KMS-11 (cell line): ENCODE measurements around the gene MRPS35.

Experiments used
- H2AFZ ChIP-seq: fragments of 200-600 bp; sonication (generic); 2 replicates; pipeline ENCODE4 v1.6.1; 2016; ENCODE audit warnings: antibody characterized with exemption, mixed run types, low read depth
- H3K27ac ChIP-seq: fragments of 200-600 bp; sonication (generic); 2 replicates; pipeline ENCODE4 v1.6.1; 2016; ENCODE audit warnings: mild to moderate bottlenecking, mixed run types
- H3K27me3 ChIP-seq: fragments of 200-600 bp; sonication (generic); 2 replicates; pipeline ENCODE4 v1.6.1; 2017; ENCODE audit warnings: mild to moderate bottlenecking, low read depth, mixed run types, moderate library complexity; ENCODE audit not compliant: insufficient read depth
- H3K36me3 ChIP-seq: fragments of 200-600 bp; sonication (generic); 2 replicates; pipeline ENCODE4 v1.6.1; 2017; ENCODE audit warnings: mild to moderate bottlenecking, mixed run types; ENCODE audit not compliant: insufficient read depth
- H3K4me1 ChIP-seq: fragments of 200-600 bp; sonication (generic); 2 replicates; pipeline ENCODE4 v1.6.1; 2016; ENCODE audit warnings: mild to moderate bottlenecking, low read depth, mixed run types; ENCODE audit not compliant: poor library complexity, severe bottlenecking
- H3K4me2 ChIP-seq: fragments of 200-600 bp; sonication (generic); 2 replicates; pipeline ENCODE4 v1.7.0; 2016; ENCODE audit warnings: mild to moderate bottlenecking, mixed run types
- H3K4me3 ChIP-seq: fragments of 200-600 bp; sonication (generic); IDR thresholded peaks from 2 replicates; pipeline ENCODE4 v1.6.1; 2017; ENCODE audit warnings: low read depth, low read length, mixed read lengths; ENCODE audit not compliant: insufficient read depth
- H3K79me2 ChIP-seq: fragments of 200-600 bp; sonication (generic); 2 replicates; pipeline ENCODE4 v1.6.1; 2016; ENCODE audit warnings: low read depth, mixed run types; ENCODE audit not compliant: insufficient read depth
- H3K9ac ChIP-seq: fragments of 200-600 bp; sonication (generic); 2 replicates; pipeline ENCODE4 v1.6.1; 2016; ENCODE audit warnings: mild to moderate bottlenecking, mixed run types
- H4K20me1 ChIP-seq: fragments of 200-600 bp; sonication (generic); 2 replicates; pipeline ENCODE4 v1.6.1; 2016; ENCODE audit warnings: mild to moderate bottlenecking, mixed run types; ENCODE audit not compliant: insufficient read depth
- CTCF ChIP-seq: fragments of 200-600 bp; sonication (generic); conservative IDR thresholded peaks from 2 replicates; pipeline ENCODE4 v1.6.1; 2017; ENCODE audit warnings: low read depth, mild to moderate bottlenecking, antibody characterized with exemption, low read length, moderate library complexity, mixed read lengths

MRPS35 gene

GRCh38 chr12:27672051-27672450 is 38.6 kb upstream of the MRPS35 start:
- Histone ChIP-seq H2AFZ (no peak overlapping the region), H3K79me2 (no peaks in the 10 kb centered on the region), H3K4me1 (peaks cover 23% of the 10 kb centered on the region), H3K4me3 (no peak overlapping the region), H3K27me3 (no peaks in the 10 kb centered on the region), H3K36me3 (no peaks in the 10 kb centered on the region), H3K27ac (no peak overlapping the region), H3K9ac (no peak overlapping the region), H4K20me1 (no peaks in the 10 kb centered on the region), H3K4me2 (no peak overlapping the region)
- no peak for TF ChIP-seq CTCF

DNA sequence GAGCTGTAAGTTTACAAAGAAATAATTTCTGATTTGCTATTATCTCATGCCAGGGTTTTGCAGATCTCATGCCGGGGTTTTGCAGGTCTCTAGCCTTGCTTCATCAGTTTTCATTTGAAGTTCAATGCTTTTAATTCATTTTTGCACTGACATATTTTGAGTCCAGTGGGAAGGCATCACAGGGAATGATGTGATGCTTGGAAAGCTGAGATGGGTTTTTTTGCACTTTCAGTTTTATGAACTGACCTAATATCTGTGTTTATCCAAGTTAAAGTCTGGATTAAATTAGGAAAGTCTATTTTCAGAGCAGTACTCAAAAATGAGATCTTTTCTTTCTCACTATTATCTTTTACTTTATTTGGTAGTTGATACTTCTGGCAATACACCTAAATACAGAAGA is 38.0 kb upstream of the MRPS35 start:
- no peaks in the 10 kb centered on the region for H3K79me2 ChIP-seq
- H3K9ac ChIP-seq = no peak overlapping the region
- H2AFZ ChIP-seq = no peak overlapping the region
- H3K27me3 ChIP-seq = no peaks in the 10 kb centered on the region
- no peaks in the 10 kb centered on the region for H4K20me1 ChIP-seq
- peaks cover 18% of the 10 kb centered on the region for H3K4me1 ChIP-seq
- H3K4me2 ChIP-seq = no peak overlapping the region
- no peaks in the 10 kb centered on the region for H3K36me3 ChIP-seq
- TF ChIP-seq CTCF = no peak
- H3K4me3 ChIP-seq = no peak overlapping the region
- H3K27ac ChIP-seq = no peak overlapping the region

DNA sequence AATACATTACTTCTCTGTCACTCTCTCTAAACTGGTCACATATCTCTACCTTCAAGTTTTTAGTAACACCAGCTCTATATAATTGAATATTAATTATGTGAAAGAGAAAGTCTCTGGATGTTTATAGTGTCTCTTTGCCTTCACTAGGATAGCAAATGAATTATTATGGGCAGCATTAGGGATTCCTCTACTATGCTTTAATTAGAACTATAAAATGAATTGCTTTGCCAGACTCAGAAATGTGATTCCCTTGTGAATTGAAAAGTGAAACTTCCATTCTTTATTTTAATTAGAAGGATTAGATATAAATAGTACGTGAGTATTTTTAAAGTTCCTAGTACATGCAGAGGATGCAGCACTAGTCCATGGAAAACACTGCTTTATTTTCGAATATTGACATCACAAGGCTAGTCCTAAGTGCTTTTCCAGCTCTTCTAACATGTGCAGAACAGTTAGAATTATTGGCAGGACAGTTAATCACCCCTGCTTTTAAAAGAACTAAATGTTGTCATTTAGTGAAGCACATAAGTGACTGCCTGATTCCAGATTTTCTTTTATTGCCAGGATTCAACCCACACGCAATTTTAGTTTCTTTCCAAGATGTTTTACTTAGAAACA is 37.4 kb upstream of the MRPS35 start:
- no peak overlapping the region for H3K4me3 ChIP-seq
- H3K79me2 ChIP-seq = no peaks in the 10 kb centered on the region
- H2AFZ ChIP-seq = no peak overlapping the region
- H3K9ac ChIP-seq = no peak overlapping the region
- H3K36me3 ChIP-seq = no peaks in the 10 kb centered on the region
- no peaks in the 10 kb centered on the region for H4K20me1 ChIP-seq
- peaks cover 12% of the 10 kb centered on the region for H3K4me1 ChIP-seq
- H3K27ac ChIP-seq = no peak overlapping the region
- no peaks in the 10 kb centered on the region for H3K27me3 ChIP-seq
- TF ChIP-seq CTCF = no peak
- no peak overlapping the region for H3K4me2 ChIP-seq

DNA sequence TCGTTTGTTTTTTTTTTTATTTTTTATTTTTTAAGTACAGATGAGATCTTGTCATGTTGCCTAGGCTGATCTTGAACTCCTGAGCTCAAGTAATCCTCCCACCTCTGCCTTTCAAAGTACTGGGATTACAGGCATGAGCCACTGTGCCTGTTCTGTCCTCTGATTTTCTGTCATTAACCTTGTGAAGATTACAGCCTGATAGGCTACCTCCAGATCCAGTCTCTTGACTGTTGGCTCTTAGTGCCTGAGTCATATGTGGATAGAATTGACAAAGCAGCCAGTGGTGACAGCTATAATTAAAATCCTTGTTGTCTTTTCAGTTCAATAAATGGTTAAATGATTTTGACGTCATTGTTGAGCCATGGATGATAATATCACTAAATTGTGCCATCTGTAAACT is 35.6 kb upstream of the MRPS35 start:
- no peaks in the 10 kb centered on the region for H3K36me3 ChIP-seq
- H3K4me2 ChIP-seq = no peak overlapping the region
- H3K4me1 ChIP-seq = no peaks in the 10 kb centered on the region
- no peak overlapping the region for H3K27ac ChIP-seq
- no peak overlapping the region for H2AFZ ChIP-seq
- H4K20me1 ChIP-seq = no peaks in the 10 kb centered on the region
- no peak overlapping the region for H3K9ac ChIP-seq
- TF ChIP-seq CTCF = no peak
- no peaks in the 10 kb centered on the region for H3K27me3 ChIP-seq
- H3K79me2 ChIP-seq = no peaks in the 10 kb centered on the region
- no peak overlapping the region for H3K4me3 ChIP-seq
